Fibroblast of mammary gland (primary cell): Measurements from ENCODE around the gene OR6C68.
"Not testable (repeated sequence)": the region's sequence is repeated elsewhere in the genome, so short reads cannot be mapped to it uniquely, and the experiment has no call there.

Experiments
- DNase-seq: peaks from one replicate; pipeline ENCODE4 v3.0.0-alpha.2; 2010; ENCODE audit warnings: low read depth
- H3K4me3 ChIP-seq: 2 replicates; pipeline ENCODE4 v1.5.1; 2011; ENCODE audit warnings: low read depth, mild to moderate bottlenecking, low read length, moderate library complexity; ENCODE audit not compliant: control insufficient read depth
- TF ChIP-seq, protein P1 (sequence below): conservative IDR thresholded peaks from 2 replicates; pipeline ENCODE4 v1.5.1; 2011; ENCODE audit warnings: low read depth, low read length, inconsistent platforms; ENCODE audit not compliant: control insufficient read depth, insufficient read depth

The OR6C68 gene

GRCh38 chr12:55492078-55492477 lies at the start of gene OR6C68:
OR6C68 (plus strand) TSS chr12:55492378; CDS start chr12:55492378, 0 bp downstream.
- TF ChIP-seq, protein P1, sequence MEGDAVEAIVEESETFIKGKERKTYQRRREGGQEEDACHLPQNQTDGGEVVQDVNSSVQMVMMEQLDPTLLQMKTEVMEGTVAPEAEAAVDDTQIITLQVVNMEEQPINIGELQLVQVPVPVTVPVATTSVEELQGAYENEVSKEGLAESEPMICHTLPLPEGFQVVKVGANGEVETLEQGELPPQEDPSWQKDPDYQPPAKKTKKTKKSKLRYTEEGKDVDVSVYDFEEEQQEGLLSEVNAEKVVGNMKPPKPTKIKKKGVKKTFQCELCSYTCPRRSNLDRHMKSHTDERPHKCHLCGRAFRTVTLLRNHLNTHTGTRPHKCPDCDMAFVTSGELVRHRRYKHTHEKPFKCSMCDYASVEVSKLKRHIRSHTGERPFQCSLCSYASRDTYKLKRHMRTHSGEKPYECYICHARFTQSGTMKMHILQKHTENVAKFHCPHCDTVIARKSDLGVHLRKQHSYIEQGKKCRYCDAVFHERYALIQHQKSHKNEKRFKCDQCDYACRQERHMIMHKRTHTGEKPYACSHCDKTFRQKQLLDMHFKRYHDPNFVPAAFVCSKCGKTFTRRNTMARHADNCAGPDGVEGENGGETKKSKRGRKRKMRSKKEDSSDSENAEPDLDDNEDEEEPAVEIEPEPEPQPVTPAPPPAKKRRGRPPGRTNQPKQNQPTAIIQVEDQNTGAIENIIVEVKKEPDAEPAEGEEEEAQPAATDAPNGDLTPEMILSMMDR: no peak
- H3K4me3 ChIP-seq: no peak within 1 kb of the TSS
- DNase-seq: no peak

- DNase-seq: no peak
- TF ChIP-seq, protein P1: no peak
- H3K4me3 ChIP-seq: no peak within 1 kb of the TSS
These were observed 48.4 kb upstream of the OR6C68 start, which contains the start of gene OR6C2 for GRCh38 chr12:55443776-55444175. OR6C2 (plus strand) TSS chr12:55444076; CDS start chr12:55452214, 8,138 bp downstream.

DNA sequence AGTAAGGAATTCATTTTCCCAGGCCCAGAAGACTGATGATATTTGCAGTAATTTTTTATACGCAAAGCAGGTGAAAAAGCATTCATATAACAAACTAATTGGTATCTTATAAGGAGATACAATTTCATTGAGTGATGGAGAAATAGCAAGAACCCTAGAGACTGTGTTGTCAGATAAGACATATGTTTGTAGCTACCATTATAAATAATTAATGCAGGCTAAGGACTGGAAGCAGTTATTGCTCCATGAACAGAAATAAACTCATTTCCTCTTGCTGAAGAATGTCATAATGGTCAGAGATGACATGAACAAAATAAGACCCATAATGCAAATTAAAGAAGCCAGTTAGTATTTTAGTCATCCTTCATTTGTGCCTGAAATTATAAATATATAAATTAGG lies 46.8 kb upstream of the OR6C68 start:
- H3K4me3 ChIP-seq: no peak overlapping the region
- DNase-seq: no peak
- TF ChIP-seq, protein P1: no peak

GRCh38 chr12:55446326-55446725 lies 45.9 kb upstream of the OR6C68 start:
- DNase-seq: no peak
- TF ChIP-seq, protein P1: no peak
- H3K4me3 ChIP-seq: no peak overlapping the region

GRCh38 chr12:55448825-55449224 lies 43.4 kb upstream of the OR6C68 start:
- no peak overlapping the region for H3K4me3 ChIP-seq
- TF ChIP-seq, protein P1: no peak
- DNase-seq: no peak

- DNase-seq, H3K4me3 ChIP-seq: not testable (repeated sequence)
These were observed 27.3 kb upstream of the OR6C68 start for GRCh38 chr12:55464926-55465325.

DNA sequence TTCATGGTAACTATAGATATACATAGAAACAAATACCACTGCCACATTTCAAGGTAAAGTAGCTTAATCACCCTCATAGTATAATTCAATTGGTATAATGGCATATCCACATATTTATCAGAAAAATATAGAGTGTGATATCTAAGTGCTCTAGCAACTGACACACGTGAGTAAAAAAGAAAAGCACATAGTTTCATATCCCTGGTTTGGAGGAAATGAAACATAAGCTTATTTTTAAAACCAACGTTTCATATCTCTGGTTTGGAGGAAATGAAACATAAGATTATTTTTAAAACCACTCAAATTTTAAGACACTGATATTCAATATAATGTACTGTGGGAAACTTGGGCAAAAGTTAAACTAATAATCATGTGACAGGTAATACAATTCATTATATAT lies 24.3 kb upstream of the OR6C68 start:
- TF ChIP-seq, protein P1: no peak
- no peak overlapping the region for H3K4me3 ChIP-seq
- DNase-seq: no peak
